ENCODE measurements around the gene ATP1A4.

ATP1A4 gene

DNA sequence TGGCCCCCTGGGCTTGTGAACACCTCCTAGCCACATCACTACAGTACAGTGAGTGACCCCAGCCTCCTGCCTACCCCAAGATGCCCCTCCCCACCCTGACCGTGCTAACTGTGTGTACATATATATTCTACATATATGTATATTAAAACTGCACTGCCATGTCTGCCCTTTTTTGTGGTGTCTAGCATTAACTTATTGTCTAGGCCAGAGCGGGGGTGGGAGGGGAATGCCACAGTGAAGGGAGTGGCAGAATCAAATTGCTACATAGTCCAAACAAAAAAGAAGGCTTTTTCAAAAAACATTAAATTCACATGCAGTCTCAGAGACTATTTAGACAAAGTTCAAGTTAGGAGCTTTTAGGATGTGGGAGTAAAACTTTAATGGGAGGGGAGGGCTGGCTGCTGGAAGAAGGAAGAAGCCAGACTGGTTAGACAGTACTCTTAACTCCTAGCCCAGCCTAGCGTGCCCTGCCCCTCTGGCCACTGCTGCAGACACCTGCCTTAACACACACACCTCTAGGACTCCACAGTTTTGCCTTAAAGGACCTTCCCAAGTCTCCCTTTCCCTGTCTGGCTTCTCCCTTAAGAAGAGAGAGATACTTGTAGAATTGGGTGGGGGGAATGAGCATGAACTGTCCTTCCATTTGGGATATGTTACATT is 63.2 kb downstream of the ATP1A4 start:
- TF ChIP-seq, protein P1, sequence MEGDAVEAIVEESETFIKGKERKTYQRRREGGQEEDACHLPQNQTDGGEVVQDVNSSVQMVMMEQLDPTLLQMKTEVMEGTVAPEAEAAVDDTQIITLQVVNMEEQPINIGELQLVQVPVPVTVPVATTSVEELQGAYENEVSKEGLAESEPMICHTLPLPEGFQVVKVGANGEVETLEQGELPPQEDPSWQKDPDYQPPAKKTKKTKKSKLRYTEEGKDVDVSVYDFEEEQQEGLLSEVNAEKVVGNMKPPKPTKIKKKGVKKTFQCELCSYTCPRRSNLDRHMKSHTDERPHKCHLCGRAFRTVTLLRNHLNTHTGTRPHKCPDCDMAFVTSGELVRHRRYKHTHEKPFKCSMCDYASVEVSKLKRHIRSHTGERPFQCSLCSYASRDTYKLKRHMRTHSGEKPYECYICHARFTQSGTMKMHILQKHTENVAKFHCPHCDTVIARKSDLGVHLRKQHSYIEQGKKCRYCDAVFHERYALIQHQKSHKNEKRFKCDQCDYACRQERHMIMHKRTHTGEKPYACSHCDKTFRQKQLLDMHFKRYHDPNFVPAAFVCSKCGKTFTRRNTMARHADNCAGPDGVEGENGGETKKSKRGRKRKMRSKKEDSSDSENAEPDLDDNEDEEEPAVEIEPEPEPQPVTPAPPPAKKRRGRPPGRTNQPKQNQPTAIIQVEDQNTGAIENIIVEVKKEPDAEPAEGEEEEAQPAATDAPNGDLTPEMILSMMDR (conservative IDR thresholded peaks at IDR 0.05; ENCODE audit: low read depth, low read length) = no peak
- no peak overlapping the region for H3K4me3 ChIP-seq (ENCODE audit: low read depth, low read length)
- no peak for DNase-seq (ENCODE audit: low read depth)

DNA sequence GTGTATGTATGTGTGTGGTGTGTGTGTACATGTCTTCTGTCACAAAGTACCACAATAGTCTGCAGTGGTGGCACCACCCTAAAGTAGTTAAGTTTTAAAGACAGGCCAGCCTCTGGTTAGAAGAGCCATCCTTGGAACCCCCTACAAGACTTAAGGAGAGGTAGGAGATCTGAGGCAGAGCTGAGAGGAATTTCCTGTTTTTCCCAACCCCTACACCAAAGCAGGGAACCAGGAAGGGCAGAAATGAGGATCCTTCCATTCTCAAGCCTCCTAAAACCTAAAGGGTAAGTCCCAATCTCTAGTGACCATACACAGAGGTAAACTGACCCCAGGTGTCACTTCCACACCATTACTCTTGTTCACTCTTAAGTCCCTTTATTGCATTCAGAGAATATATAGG is 64.9 kb downstream of the ATP1A4 start:
- no peak overlapping the region for H3K4me3 ChIP-seq (ENCODE audit: low read depth, low read length)
- TF ChIP-seq, protein P1 (conservative IDR thresholded peaks at IDR 0.05; ENCODE audit: low read depth, low read length) = no peak
- DNase-seq (ENCODE audit: low read depth) = no peak

DNA sequence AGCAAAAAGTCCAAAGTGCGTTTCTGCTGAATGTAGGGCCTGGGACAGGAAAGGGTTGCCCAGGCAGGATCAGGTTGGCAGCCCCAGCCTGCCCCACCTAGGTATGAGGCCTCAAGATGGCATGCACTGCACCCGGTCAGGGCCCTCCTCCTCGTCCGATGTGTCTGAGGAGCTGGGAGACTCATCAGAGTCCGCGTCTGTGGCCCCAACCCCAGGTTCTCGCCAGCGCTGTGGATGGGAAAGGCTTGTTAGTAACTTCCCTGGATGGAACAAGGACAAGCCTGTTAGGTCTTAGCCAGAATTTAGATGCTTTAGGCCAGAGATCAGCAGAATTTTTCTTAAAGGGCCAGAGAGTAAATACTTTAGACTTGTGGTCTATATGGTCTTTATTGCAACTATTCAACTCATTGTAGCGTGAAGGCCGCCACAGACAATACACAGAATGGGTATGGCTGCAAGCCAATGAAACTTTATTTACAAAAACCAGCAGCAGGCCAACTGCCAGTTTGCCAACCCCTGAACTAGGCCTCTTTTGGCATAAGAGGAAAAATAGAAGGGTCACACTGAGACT is 66.2 kb downstream of the ATP1A4 start:
- no peak overlapping the region for H3K4me3 ChIP-seq (ENCODE audit: low read depth, low read length)
- no peak for DNase-seq (ENCODE audit: low read depth)
- TF ChIP-seq, protein P1 (conservative IDR thresholded peaks at IDR 0.05; ENCODE audit: low read depth, low read length) = no peak

DNA sequence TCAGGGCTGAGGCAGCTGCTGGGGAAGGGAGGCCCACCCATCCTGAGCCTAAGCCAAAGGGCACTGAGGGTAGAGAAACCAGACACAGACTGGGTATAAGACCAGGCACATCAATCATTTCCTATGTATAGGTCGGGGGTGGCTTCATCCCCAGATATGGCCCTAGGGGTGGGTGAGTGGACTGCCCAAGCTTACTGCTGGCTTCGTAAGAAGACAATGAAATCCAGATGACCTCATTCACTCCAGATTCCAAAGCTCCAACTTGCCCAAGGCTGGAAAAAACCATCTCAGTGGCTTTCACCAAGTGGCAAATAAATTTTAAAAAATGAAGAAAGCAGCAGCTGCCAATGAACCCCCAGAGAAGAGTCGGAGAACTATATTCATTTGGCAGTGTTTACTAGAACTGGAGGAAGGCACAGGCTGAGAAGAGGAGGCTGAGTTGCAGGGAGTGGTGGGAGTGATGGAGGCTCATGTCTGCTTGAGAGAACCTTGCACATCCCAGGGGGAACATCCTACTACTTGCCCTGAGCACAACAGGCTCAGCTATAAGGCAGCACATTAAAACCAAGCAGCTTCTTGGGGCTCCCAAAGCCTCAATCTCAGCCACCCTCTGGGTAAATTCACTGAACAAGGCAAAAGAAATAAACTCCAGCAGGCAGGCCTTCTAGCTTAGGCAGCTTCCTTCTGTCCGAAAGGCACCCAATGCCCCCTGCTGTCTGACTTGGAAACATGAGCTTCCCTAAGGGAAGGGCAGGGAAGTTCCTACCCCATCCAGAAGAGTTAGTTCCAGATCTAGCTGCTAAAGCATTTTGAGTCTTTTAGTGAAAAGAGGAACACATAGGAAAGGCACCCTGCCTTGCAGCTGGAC is 67.9 kb downstream of the ATP1A4 start:
- TF ChIP-seq, protein P1 (conservative IDR thresholded peaks at IDR 0.05; ENCODE audit: low read depth, low read length) = peak; percentile 73
- peak; percentile 82 for DNase-seq (ENCODE audit: low read depth)
- no peak overlapping the region for H3K4me3 ChIP-seq (ENCODE audit: low read depth, low read length)

DNA sequence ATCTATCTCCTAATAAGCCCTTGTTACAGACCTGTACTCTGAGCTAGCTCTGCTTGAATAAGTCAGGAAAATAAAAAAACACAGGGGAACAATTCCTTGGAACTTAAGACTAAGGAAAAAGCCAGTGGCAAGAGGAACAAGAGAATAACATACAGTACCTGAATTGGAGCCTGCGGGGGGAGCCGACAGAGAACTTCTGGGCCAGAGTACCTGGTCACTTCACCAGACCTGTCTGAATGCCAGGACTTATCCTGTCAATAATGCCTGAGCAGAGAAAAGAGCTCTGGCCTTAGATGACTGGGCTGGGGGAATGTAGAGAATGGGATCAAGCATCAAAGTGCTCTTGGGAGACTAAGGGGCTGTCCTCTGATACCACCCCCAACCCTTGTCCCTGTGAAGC is 68.9 kb downstream of the ATP1A4 start:
- no peak for DNase-seq (ENCODE audit: low read depth)
- TF ChIP-seq, protein P1 (conservative IDR thresholded peaks at IDR 0.05; ENCODE audit: low read depth, low read length) = no peak

DNA sequence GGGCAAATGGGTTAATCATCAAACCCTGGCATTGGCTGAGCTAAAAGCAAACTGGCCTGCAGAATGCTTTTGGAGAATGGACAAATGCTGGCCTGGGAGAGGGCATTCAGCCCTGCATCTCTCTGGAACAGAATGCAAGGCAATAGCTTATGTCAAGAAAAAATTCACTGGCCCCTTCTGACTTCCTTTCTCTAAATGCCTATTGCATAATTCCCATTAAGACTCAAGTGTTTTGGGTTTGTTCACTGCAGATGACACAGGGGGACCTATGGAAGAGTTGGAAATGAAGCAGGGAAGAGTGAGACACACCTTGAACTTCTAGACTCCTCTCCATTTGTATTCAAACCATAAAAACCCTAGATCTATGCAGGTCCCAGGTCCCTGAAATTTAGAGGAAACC is 69.7 kb downstream of the ATP1A4 start:
- TF ChIP-seq, protein P1 (conservative IDR thresholded peaks at IDR 0.05; ENCODE audit: low read depth, low read length) = no peak
- no peak for DNase-seq (ENCODE audit: low read depth)
- no peak overlapping the region for H3K4me3 ChIP-seq (ENCODE audit: low read depth, low read length)

More for the DNA sequence above, 68.9 kb downstream of the ATP1A4 start:
- H3K4me3 ChIP-seq (ENCODE audit: low read depth, low read length) = no peak overlapping the region

All from choroid plexus epithelial cell (primary cell).